HuH-7.5 (cell line): ENCODE results near the gene BPIFB2.
A peak's percentile ranks its signal among the peaks of the same experiment; 100 is the strongest.

ENCODE experiments used
- DNase-seq: peaks from one replicate; pipeline ENCODE4 v3.0.0; 2011; ENCODE audit warnings: low spot score

The BPIFB2 gene

GRCh38 chr20:33006776-33007375 is 628 bp upstream of the BPIFB2 start:
- no peak for DNase-seq

GRCh38 chr20:33008336-33009213 is 1.1 kb downstream of the BPIFB2 start:
- DNase-seq: no peak

- DNase-seq: peak; percentile 44
These were observed 2.0 kb downstream of the BPIFB2 start for GRCh38 chr20:33009214-33010132.

GRCh38 chr20:33010133-33010504 is 2.6 kb downstream of the BPIFB2 start:
- no peak for DNase-seq

GRCh38 chr20:33010674-33011449 is 3.4 kb downstream of the BPIFB2 start:
- no peak for DNase-seq

- no peak for DNase-seq
These were observed 5.1 kb downstream of the BPIFB2 start for GRCh38 chr20:33012327-33013189.

GRCh38 chr20:33013701-33014326 is 6.3 kb downstream of the BPIFB2 start:
- DNase-seq: no peak

GRCh38 chr20:33014336-33015113 is 7.0 kb downstream of the BPIFB2 start:
- DNase-seq: no peak

GRCh38 chr20:33015114-33015484 is 7.6 kb downstream of the BPIFB2 start:
- DNase-seq: no peak

- DNase-seq: no peak
These were observed 8.4 kb downstream of the BPIFB2 start for GRCh38 chr20:33015700-33016580.

GRCh38 chr20:33016581-33017109 is 9.1 kb downstream of the BPIFB2 start:
- no peak for DNase-seq

- no peak for DNase-seq
These were observed 10.0 kb downstream of the BPIFB2 start for GRCh38 chr20:33017542-33017941.

GRCh38 chr20:33018169-33018931 is 10.8 kb downstream of the BPIFB2 start:
- no peak for DNase-seq

- DNase-seq: no peak
These were observed 12.2 kb downstream of the BPIFB2 start for GRCh38 chr20:33019465-33020277.

- no peak for DNase-seq
These were observed 13.0 kb downstream of the BPIFB2 start for GRCh38 chr20:33020278-33021161.

- DNase-seq: no peak
These were observed 14.4 kb downstream of the BPIFB2 start for GRCh38 chr20:33021879-33022278.
